DOHH2 (cell line): ENCODE measurements around the gene COL9A3.

Experiments used
- EZH2phosphoT487 ChIP-seq: fragments of 200-600 bp; sonication (generic); IDR thresholded peaks from 2 replicates; pipeline ENCODE4 v1.6.1; 2017; ENCODE audit warnings: borderline replicate concordance, mild to moderate bottlenecking, antibody characterized with exemption, low read length, moderate library complexity, mixed read lengths
- TF ChIP-seq, protein P1 (sequence below): fragments of 200-600 bp; sonication (generic); IDR thresholded peaks from one replicate; pipeline ENCODE4 v1.5.1; 2014; ENCODE audit warnings: antibody characterized with exemption, mild to moderate bottlenecking, low read depth, low read length; ENCODE audit not compliant: poor library complexity, severe bottlenecking

GRCh38 chr20:62832951-62833391 lies 16.1 kb downstream of the COL9A3 start:
- TF ChIP-seq, protein P1, sequence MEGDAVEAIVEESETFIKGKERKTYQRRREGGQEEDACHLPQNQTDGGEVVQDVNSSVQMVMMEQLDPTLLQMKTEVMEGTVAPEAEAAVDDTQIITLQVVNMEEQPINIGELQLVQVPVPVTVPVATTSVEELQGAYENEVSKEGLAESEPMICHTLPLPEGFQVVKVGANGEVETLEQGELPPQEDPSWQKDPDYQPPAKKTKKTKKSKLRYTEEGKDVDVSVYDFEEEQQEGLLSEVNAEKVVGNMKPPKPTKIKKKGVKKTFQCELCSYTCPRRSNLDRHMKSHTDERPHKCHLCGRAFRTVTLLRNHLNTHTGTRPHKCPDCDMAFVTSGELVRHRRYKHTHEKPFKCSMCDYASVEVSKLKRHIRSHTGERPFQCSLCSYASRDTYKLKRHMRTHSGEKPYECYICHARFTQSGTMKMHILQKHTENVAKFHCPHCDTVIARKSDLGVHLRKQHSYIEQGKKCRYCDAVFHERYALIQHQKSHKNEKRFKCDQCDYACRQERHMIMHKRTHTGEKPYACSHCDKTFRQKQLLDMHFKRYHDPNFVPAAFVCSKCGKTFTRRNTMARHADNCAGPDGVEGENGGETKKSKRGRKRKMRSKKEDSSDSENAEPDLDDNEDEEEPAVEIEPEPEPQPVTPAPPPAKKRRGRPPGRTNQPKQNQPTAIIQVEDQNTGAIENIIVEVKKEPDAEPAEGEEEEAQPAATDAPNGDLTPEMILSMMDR, result no peak
- TF ChIP-seq EZH2phosphoT487, result no peak
